Heart right ventricle (tissue), 16 donors: ENCODE measurements around the gene GYG2. TPM values are rescaled to one million over a fixed set of nuclear protein-coding genes. Genes with fewer than 3 reads are reported as not detected.

Source experiments
- ATAC-seq, 8 donors: fragments of 200-7000 bp; cut with Tn5 transposase; one replicate each; pipeline ENCODE4 v1.9.1; 2020; ENCODE audit warnings: mild to moderate bottlenecking in 8 of 8, moderate library complexity in 8 of 8, moderate number of reproducible peaks in 1 of 8
- DNase-seq, 2 donors: peaks; one replicate each; pipeline ENCODE4 v3.0.0-alpha.2; 2020
- H3K27ac ChIP-seq, 10 donors: fragments of 200-600 bp; sonication (generic) in 2 of 10; one replicate each; pipeline versions ENCODE4 v1.5.0 to v1.8.0; 2020 to 2022; ENCODE audit warnings: mild to moderate bottlenecking in 3 of 10
- H3K27me3 ChIP-seq, 7 donors: fragments of 200-600 bp; one replicate each; pipeline ENCODE4 v1.8.0; 2021 to 2022; ENCODE audit warnings: mild to moderate bottlenecking in 2 of 7
- H3K36me3 ChIP-seq, 9 donors: fragments of 200-600 bp; sonication (generic) in 1 of 9; one replicate each; pipeline versions ENCODE4 v1.5.0 to v1.8.0; 2020 to 2022; ENCODE audit warnings: mild to moderate bottlenecking in 2 of 9
- H3K4me1 ChIP-seq, 9 donors: fragments of 200-600 bp; sonication (generic) in 1 of 9; one replicate each; pipeline versions ENCODE4 v1.5.0 to v1.8.0; 2020 to 2022; ENCODE audit warnings: mild to moderate bottlenecking in 4 of 9
- H3K4me3 ChIP-seq, 10 donors: fragments of 200-600 bp; sonication (generic) in 2 of 10; one replicate each; pipeline versions ENCODE4 v1.5.0 to v1.8.0; 2020 to 2022; ENCODE audit warnings: mild to moderate bottlenecking in 7 of 10, moderate library complexity in 2 of 10
- H3K9me3 ChIP-seq, 11 donors: fragments of 200-600 bp in 10 of 11; sonication (generic) in 2 of 11; one replicate each; pipeline versions ENCODE4 v1.5.0 to v1.8.0; 2013 to 2022; ENCODE audit warnings: mild to moderate bottlenecking in 2 of 11, control low read depth in 1 of 11, moderate library complexity in 1 of 11
- WGBS, 2 donors: extraction: QIAGEN DNeasy Blood & Tissue Kit; methylation state at CpG; one replicate each; pipeline ENCODE4 v1.1.7; 2013; ENCODE audit warnings: inconsistent platforms in 1 of 2; 5-methylcytosine and 5-hydroxymethylcytosine counted together
- intact Hi-C, 10 donors: fragments of 100-400 bp; cut with DNase I; formaldehyde crosslinking; loops; one replicate each; pipeline versions ENCODE4 v1.11.1 to v1.14.2; 2022
- polyA plus RNA-seq, 2 donors: library from polyadenylated mRNA; stranded (reverse); fragments of 200-250 nt; gene quantifications; one replicate each; pipeline ENCODE4 v1.2.3, GENCODE V29; 2013
- total RNA-seq, 10 donors: library from RNA; stranded (reverse); fragmentation: NEBNext Ultra II Directional in 3 of 10; extraction: Animal tissue kit (Norgen Biotek cat#: 25700) in 3 of 10; gene quantifications; one replicate each; pipeline versions ENCODE4 v1.2.1 to v1.2.4, GENCODE V29; 2021 to 2023
- TF ChIP-seq, protein P1 (sequence below), 9 donors: fragments of 200-600 bp; sonication (generic) in 2 of 9; IDR thresholded peaks; one replicate each; pipeline versions ENCODE4 v1.5.0 to v1.8.0; 2021 to 2022; ENCODE audit warnings: antibody characterized with exemption in 9 of 9, mild to moderate bottlenecking in 5 of 9, moderate library complexity in 1 of 9
- donor health status: Arrhythmogenic right ventricular cardiomyopathy.
- donor health status: ischemic (EF 13 %, LVEDD 7.1; RV severe dilation, severe dysfunction).
- donor health status: healthy with polysubstance abuse.
- donor health status: DM: no; HTN: yes; CAD: no.
- donor health status: DM: no; HTN: no; CAD: no.
- donor health status: ischemic (EF 25% LVEDD 6.9; RV normal size, moderate dysfunction).
- donor health status: ischemic (EF 25% LVEDD 5.7; RV mildly dilated, moderate dysfunction).
- donor health status: healthy.
- donor health status: DM: yes; HTN: yes; CAD: no.
- donor health status: Ischemic cardiomyopathy.
- donor health status: ischemic (EF 35%, LVEDD 5.7; RV mildly dilated, moderate dysfunction).
- donor health status: nonischemic (EF 11% LVEDD 7.7; RV severe dilation, severe dysfunction).
- donor health status: DM: yes; HTN: yes; CAD: no.
- donor health status: PGD.
- donor health status: ischemic (EF 29% LVEDD 5.4; RV normal size, mild dysfunction).
- donor health status: nonischemic (EF 23%, LVEDD 6.1; RV moderate dilation, normal function).

The GYG2 gene
- total and polyA plus RNA-seq, 12 donors = 0.32 to 6.8 (median 1.1) TPM

DNA sequence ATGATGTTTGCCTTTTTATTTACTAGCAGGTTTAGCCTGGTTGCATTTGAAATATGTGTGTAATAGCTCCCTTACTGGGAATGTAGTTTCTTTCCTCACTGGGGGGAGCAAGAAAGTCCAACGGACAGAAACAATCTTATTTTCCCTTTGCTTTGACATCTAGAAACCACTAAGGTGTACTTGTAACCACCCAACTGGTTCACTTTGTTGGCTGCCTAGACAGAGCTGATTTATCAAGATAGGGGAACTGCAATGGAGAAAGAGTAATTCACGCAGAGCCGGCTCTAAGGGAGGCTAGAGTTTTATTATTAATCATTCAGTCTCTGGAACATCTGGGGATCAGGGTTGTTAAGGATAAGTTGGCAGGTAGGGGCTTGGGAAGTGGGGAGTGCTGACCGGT, 46.6 kb upstream of the GYG2 start:
- 58 to 83% methylated on average over 4 of the region's 4 CpGs for whole genome bisulfite sequencing, 2 donors
- Histone ChIP-seq H3K4me1 (no peaks in the 10 kb centered on the region), H3K9me3 (no peaks in the 10 kb centered on the region), H3K36me3 (no peaks in the 10 kb centered on the region), H3K27ac (no peak overlapping the region), H3K27me3 (peaks cover 0 to 8% (median 0%) of the 10 kb centered on the region in 7 donors), H3K4me3 (no peak overlapping the region)
- TF ChIP-seq, protein P1, sequence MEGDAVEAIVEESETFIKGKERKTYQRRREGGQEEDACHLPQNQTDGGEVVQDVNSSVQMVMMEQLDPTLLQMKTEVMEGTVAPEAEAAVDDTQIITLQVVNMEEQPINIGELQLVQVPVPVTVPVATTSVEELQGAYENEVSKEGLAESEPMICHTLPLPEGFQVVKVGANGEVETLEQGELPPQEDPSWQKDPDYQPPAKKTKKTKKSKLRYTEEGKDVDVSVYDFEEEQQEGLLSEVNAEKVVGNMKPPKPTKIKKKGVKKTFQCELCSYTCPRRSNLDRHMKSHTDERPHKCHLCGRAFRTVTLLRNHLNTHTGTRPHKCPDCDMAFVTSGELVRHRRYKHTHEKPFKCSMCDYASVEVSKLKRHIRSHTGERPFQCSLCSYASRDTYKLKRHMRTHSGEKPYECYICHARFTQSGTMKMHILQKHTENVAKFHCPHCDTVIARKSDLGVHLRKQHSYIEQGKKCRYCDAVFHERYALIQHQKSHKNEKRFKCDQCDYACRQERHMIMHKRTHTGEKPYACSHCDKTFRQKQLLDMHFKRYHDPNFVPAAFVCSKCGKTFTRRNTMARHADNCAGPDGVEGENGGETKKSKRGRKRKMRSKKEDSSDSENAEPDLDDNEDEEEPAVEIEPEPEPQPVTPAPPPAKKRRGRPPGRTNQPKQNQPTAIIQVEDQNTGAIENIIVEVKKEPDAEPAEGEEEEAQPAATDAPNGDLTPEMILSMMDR (IDR thresholded peaks at IDR 0.05) = no peak
- intact Hi-C loops = no loop called here
- DNase-seq (no peak), ATAC-seq (no peak)

DNA sequence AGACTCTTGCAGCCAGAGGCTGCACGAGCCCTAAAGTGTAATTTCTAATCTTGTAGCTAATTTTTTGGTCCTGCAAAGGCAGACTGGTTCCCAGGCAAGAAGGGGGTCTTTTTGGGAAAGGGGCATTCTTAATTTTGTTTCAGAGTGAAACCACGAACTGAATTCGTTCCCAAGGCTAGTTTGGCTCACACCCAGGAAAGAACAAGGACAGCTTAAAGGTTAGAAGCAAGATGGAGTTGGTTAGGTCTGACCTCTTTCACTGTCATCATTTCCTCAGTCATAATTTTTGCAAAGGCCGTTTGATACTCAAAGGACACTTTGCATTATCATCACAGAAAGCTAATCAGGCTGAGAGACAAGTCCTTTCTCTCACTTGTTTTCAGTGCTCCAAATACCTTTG, 46.0 kb upstream of the GYG2 start:
- H3K4me1 ChIP-seq = no peaks in the 10 kb centered on the region
- H3K27me3 ChIP-seq = peaks cover 0 to 12% (median 0%) of the 10 kb centered on the region in 7 donors
- H3K4me3 ChIP-seq = no peak overlapping the region
- H3K9me3 ChIP-seq = no peaks in the 10 kb centered on the region
- TF ChIP-seq, protein P1 (IDR thresholded peaks at IDR 0.05) = no peak
- intact Hi-C loops = no loop called here
- ATAC-seq = no peak
- DNase-seq = no peak
- 66 to 69% methylated on average over 4 of the region's 4 CpGs for WGBS, 2 donors
- H3K36me3 ChIP-seq = no peaks in the 10 kb centered on the region
- no peak overlapping the region for H3K27ac ChIP-seq

DNA sequence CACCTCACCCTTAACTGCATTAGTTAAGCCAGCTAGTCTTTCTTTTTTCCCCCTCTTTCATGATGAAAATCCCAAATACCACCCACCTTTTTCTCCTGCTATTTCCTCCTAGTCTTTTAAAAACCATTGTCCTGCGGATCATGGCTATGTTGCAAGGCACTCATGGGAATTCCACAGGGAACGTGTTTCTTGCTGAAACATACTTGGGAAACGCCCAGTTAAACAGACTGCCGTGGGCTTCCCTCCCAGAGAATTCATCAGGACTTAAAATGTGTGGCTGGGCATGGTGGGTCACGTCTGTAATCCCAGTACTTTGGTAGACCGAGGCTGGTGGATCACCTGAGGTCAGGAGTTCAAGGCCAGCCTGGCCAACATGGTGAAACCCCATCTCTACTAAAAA, 44.7 kb upstream of the GYG2 start:
- intact Hi-C loops = no loop called here
- no peak for DNase-seq
- Histone ChIP-seq H3K36me3 (no peaks in the 10 kb centered on the region), H3K27me3 (peaks cover 0 to 5% (median 0%) of the 10 kb centered on the region in 7 donors), H3K27ac (no peak overlapping the region), H3K9me3 (no peaks in the 10 kb centered on the region), H3K4me3 (no peak overlapping the region), H3K4me1 (no peaks in the 10 kb centered on the region)
- TF ChIP-seq, protein P1 (IDR thresholded peaks at IDR 0.05) = no peak
- ATAC-seq = peak in 1 of 8 donors; percentile 48
- 56 to 60% methylated on average over 6 of the region's 6 CpGs for WGBS, 2 donors

DNA sequence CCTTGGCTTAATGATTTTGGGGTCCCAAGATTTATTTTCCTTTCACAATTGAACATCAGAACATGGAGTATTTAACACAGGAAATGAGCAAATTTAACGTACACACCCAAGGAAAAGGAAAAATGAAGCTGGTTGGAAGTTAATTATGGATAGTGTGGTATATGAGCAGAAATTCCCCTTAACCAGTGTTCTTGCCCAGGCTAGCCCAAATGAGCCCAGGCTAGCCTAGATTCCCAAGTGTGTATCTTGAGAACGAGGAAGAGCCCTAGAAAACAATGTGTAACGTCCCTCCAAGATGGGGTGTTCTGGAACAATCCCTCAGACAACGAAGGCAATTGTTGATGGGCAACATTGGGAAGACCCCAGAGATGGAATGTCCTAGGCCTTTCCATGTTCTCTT, 43.2 kb upstream of the GYG2 start:
- no peak overlapping the region for H3K4me3 ChIP-seq
- DNase-seq = no peak
- 78 to 82% methylated on average over 4 of the region's 4 CpGs for WGBS, 2 donors
- H3K36me3 ChIP-seq = no peaks in the 10 kb centered on the region
- no peak overlapping the region for H3K27ac ChIP-seq
- ATAC-seq = no peak
- no peaks in the 10 kb centered on the region for H3K4me1 ChIP-seq
- TF ChIP-seq, protein P1 (IDR thresholded peaks at IDR 0.05) = no peak
- H3K9me3 ChIP-seq = no peaks in the 10 kb centered on the region
- intact Hi-C loops = no loop called here
- H3K27me3 ChIP-seq = peaks cover 0 to 5% (median 0%) of the 10 kb centered on the region in 7 donors
